ENCODE measurements around the gene TRAM2.

GRCh38 chr6:52571099-52571755, 5.6 kb downstream of the TRAM2 start:
- TF ChIP-seq CTCF (IDR thresholded peaks at IDR 0.05) (no peak), EP300 (IDR thresholded peaks at IDR 0.05) (no peak), POLR2AphosphoS5 (IDR thresholded peaks at IDR 0.05) (no peak)
